HepG2 (cell line): Measurements from ENCODE around the gene TTLL4. TPM values are rescaled to one million over a fixed set of nuclear protein-coding genes. Genes with fewer than 3 reads are reported as not detected.

Experiments
- EEA1 ChIP-seq: sonication (generic); formaldehyde crosslinking; IDR thresholded peaks from 2 replicates; pipeline ENCODE4 v1.5.1; 2020; ENCODE audit warnings: mild to moderate bottlenecking, missing genetic modification reagents, borderline replicate concordance
- GABPB1 ChIP-seq: IDR thresholded peaks from 2 replicates; pipeline ENCODE4 v1.6.1; 2016; ENCODE audit warnings: mild to moderate bottlenecking, missing genetic modification reagents, moderate library complexity, missing compliant biosample characterization
- KDM3A ChIP-seq: IDR thresholded peaks from 2 replicates; pipeline ENCODE4 v1.6.1; 2018; ENCODE audit warnings: low read depth, missing compliant biosample characterization
- LCORL ChIP-seq, 2 experiments: fragments of 450-650 bp in 1 of 2; sonication (generic) in 1 of 2; formaldehyde crosslinking in 1 of 2; IDR thresholded peaks; 2 replicates each; pipeline versions ENCODE4 v1.5.0 to v1.6.1; 2017 to 2020; ENCODE audit warnings: antibody characterized with exemption in 1 of 2, missing genetic modification reagents in 1 of 2
- MYC ChIP-seq: sonication (generic); formaldehyde crosslinking; IDR thresholded peaks from 2 replicates; pipeline ENCODE4 v1.9.0; 2021; ENCODE audit warnings: missing genetic modification reagents, borderline replicate concordance
- ONECUT2 ChIP-seq: sonication (generic); formaldehyde crosslinking; IDR thresholded peaks from 2 replicates; pipeline ENCODE4 v1.4.0; 2020; ENCODE audit warnings: missing genetic modification reagents
- POLR2AphosphoS2 ChIP-seq: IDR thresholded peaks from 2 replicates; pipeline ENCODE4 v1.6.1; 2011; ENCODE audit warnings: low read depth, low read length, improper control_type of control experiment
- SAP130 ChIP-seq: IDR thresholded peaks from 2 replicates; pipeline ENCODE4 v1.6.1; 2016; ENCODE audit warnings: low read depth
- SATB2 ChIP-seq: sonication (generic); formaldehyde crosslinking; IDR thresholded peaks from 2 replicates; pipeline ENCODE4 v1.5.0; 2020; ENCODE audit warnings: missing genetic modification reagents
- ZBTB7A ChIP-seq: sonication (generic); formaldehyde crosslinking; IDR thresholded peaks from 2 replicates; pipeline ENCODE4 v1.8.0; 2022; ENCODE audit warnings: mild to moderate bottlenecking, missing genetic modification reagents
- ZBTB7B ChIP-seq: sonication (generic); formaldehyde crosslinking; IDR thresholded peaks from 2 replicates; pipeline ENCODE4 v1.4.0; 2020; ENCODE audit warnings: missing genetic modification reagents
- ZNF609 ChIP-seq: sonication (generic); formaldehyde crosslinking; IDR thresholded peaks from 2 replicates; pipeline ENCODE4 v1.4.0; 2020; ENCODE audit warnings: mild to moderate bottlenecking, missing genetic modification reagents, borderline replicate concordance
- polyA plus RNA-seq, 8 experiments: library from polyadenylated mRNA; depleted of rRNA in 3 of 8; stranded (reverse) in 7 of 8; unstranded in 1 of 8; fragments of >200 nt; fragmentation: Illumina TruSeq in 4 of 8; extraction: Trizol in 4 of 8; gene quantifications; 2 replicates each; pipeline versions ENCODE4 v1.2.1 to v1.2.3, GENCODE V29; 2011 to 2016; ENCODE audit warnings: low read depth in 4 of 8, missing spikeins in 1 of 8, mixed read lengths in 1 of 8; ENCODE audit not compliant: insufficient read depth in 1 of 8
- total RNA-seq, 5 experiments: library from RNA; depleted of rRNA; stranded (reverse); fragments of >200 nt; fragmentation: Illumina TruSeq; extraction: Trizol; gene quantifications; 2 replicates each; pipeline ENCODE4 v1.2.3, GENCODE V29; 2016; ENCODE audit warnings: low read depth in 1 of 5

The TTLL4 gene
- total and polyA plus RNA-seq, 2 of the 13 experiments (the other 11 are each of a cell fraction or from before 2014, with no cell fraction given): 77.5 to 84.6 TPM

DNA sequence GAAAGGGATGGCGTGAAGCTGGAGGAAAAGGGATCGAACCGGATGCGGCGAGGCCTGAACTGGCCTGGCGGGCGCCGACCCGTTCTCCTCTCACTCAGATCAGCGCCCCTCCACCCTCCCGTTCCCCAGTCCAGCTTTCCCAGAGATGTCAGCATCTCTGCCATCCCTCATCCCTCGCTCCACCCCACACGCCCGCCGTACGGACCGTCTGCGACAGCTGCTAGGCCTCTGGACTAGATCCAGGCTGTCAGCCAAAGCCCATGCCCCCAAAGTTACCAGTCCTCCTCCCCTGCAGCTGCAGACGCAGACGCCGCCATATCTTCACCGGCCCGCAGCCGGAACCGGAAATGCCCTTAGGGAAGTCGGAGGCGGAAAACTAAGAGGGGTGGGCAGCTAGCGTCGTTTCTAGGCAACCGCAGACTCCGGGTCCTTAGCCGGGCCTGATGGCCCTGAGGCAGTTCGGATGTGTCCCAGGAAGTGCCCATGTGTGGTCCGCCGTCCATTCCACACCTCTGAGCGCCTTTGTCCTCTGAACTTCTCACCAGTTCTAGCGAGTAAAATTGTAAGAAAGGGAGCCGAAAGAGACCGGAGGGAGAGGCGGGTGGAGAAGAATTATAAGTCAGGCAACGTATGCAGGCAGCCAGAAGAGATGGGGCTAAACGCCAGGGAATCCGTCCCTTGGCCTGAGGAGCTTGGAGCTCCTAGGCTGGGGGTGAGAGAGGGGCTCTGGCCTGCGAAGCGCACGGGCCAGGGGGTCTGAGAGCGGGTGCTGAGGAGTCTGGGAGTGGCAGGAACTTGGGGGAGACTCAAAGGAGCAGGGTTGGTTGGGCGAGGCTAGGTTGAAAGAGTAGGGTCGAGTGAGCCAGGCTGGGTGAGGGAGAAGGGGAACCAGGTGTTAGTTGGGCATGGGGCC lies 38.7 kb upstream of the TTLL4 start, which contains the start of the genes RNF25 and STK36 (continued):
- peak; percentile 19; the same call in 1 of the 2 replicates for TF ChIP-seq ZBTB7B (CRISPR knock-in tag)
- TF ChIP-seq SATB2 (CRISPR knock-in tag): peak; percentile 46; the same call in 1 of the 2 replicates
- peak; percentile 55; the same call in 1 of the 2 replicates for TF ChIP-seq MYC (CRISPR knock-in tag)
- TF ChIP-seq KDM3A (CRISPR knock-in tag): peak; percentile 77
- peak; percentile 54; the same call in 1 of the 2 replicates for TF ChIP-seq EEA1 (CRISPR knock-in tag)
- TF ChIP-seq ZNF609 (CRISPR knock-in tag): 0 out of 2 replicates have a peak, but pooled peaks have one; percentile 41
- peak; percentile 100 for TF ChIP-seq SAP130 (CRISPR knock-in tag)
- peak; percentile 99 for TF ChIP-seq GABPB1 (CRISPR knock-in tag)
- TF ChIP-seq ONECUT2 (CRISPR knock-in tag): no peak; the same call in 1 of the 2 replicates
- TF ChIP-seq POLR2AphosphoS2: no peak
- no peak for TF ChIP-seq LCORL (IDR thresholded peaks at IDR 0.05)
- peak; percentile 10; the same call in 1 of the 2 replicates for TF ChIP-seq LCORL (CRISPR knock-in tag; IDR thresholded peaks at IDR 0.05)
- no peak; the same call in 1 of the 2 replicates for TF ChIP-seq ZBTB7A (CRISPR knock-in tag)
